ENCODE data around the gene SYN1.

SYN1 gene

GRCh38 chrX:47571215-47571614 lies 48.4 kb downstream of the SYN1 start:
- H3K9me3 ChIP-seq (ENCODE audit: control insufficient read depth, low read length) = peaks cover 2% of the 10 kb centered on the region
- no peak overlapping the region for H2AFZ ChIP-seq (ENCODE audit: low read depth, low read length)
- no peaks in the 10 kb centered on the region for H3K27me3 ChIP-seq (ENCODE audit: control insufficient read depth in 1 of 2, insufficient read depth in 1 of 2, low read length in 2 of 2)
- H3K79me1 ChIP-seq (replicated peaks; ENCODE audit: low read length, poor library complexity, severe bottlenecking) = peaks cover 17% of the 10 kb centered on the region
- H4K8ac ChIP-seq (ENCODE audit: low read length) = no peak overlapping the region
- H3K14ac ChIP-seq (ENCODE audit: low read length in 2 of 2) = no peak overlapping the region
- no peak overlapping the region for H2BK12ac ChIP-seq (ENCODE audit: low read length in 2 of 2)
- H3K27ac ChIP-seq (ENCODE audit: low read length, poor library complexity, severe bottlenecking) = no peak overlapping the region
- peaks cover 13% of the 10 kb centered on the region for H3K4me1 ChIP-seq (ENCODE audit: control insufficient read depth, insufficient read depth, low read depth, low read length)
- no peak overlapping the region for H2AK5ac ChIP-seq (ENCODE audit: low read length, severe bottlenecking)
- H2BK5ac ChIP-seq (ENCODE audit: low read depth, low read length, poor library complexity, severe bottlenecking) = no peak overlapping the region
- no peak for DNase-seq
- WGBS = 97% methylated on average over 10 of the region's 11 CpGs
- H3K9ac ChIP-seq (ENCODE audit: low read length) = no peak overlapping the region
- H3K23ac ChIP-seq (ENCODE audit: low read length in 2 of 2) = no peak overlapping the region
- H3K18ac ChIP-seq (ENCODE audit: low read depth in 1 of 2, low read length in 2 of 2) = no peak overlapping the region
- H2BK120ac ChIP-seq (ENCODE audit: low read depth, low read length) = no peak overlapping the region
- no peak overlapping the region for H2BK15ac ChIP-seq (ENCODE audit: low read depth, poor library complexity, severe bottlenecking)
- no peak overlapping the region for H4K91ac ChIP-seq (ENCODE audit: low read length)
- H3K36me3 ChIP-seq (ENCODE audit: control insufficient read depth in 1 of 2, insufficient read depth in 2 of 2, low read depth in 1 of 2, low read length in 2 of 2) = peaks cover 39 to 45% of the 10 kb centered on the region in 2 experiments
- H3K4ac ChIP-seq (ENCODE audit: low read depth in 1 of 2, low read length in 2 of 2) = no peak overlapping the region
- no peak overlapping the region for H3K4me2 ChIP-seq (ENCODE audit: low read length, poor library complexity, severe bottlenecking)
- no peak overlapping the region for H3K4me3 ChIP-seq (ENCODE audit: insufficient read depth in 1 of 2, low read depth in 1 of 2, low read length in 2 of 2)

- Histone ChIP-seq H4K91ac (ENCODE audit: low read length) (no peak overlapping the region), H4K8ac (ENCODE audit: low read length) (no peak overlapping the region), H3K27me3 (ENCODE audit: control insufficient read depth in 1 of 2, insufficient read depth in 1 of 2, low read length in 2 of 2) (no peaks in the 10 kb centered on the region), H3K9ac (ENCODE audit: low read length) (no peak overlapping the region), H3K27ac (ENCODE audit: low read length, poor library complexity, severe bottlenecking) (no peak overlapping the region), H3K18ac (ENCODE audit: low read depth in 1 of 2, low read length in 2 of 2) (no peak overlapping the region), H2AFZ (ENCODE audit: low read depth, low read length) (no peak overlapping the region), H2BK120ac (ENCODE audit: low read depth, low read length) (no peak overlapping the region), H3K4ac (ENCODE audit: low read depth in 1 of 2, low read length in 2 of 2) (no peak overlapping the region), H2BK5ac (ENCODE audit: low read depth, low read length, poor library complexity, severe bottlenecking) (no peak overlapping the region), H3K4me3 (ENCODE audit: insufficient read depth in 1 of 2, low read depth in 1 of 2, low read length in 2 of 2) (no peak overlapping the region), H3K36me3 (ENCODE audit: control insufficient read depth in 1 of 2, insufficient read depth in 2 of 2, low read depth in 1 of 2, low read length in 2 of 2) (peaks cover 39 to 45% of the 10 kb centered on the region in 2 experiments), H3K4me2 (ENCODE audit: low read length, poor library complexity, severe bottlenecking) (no peak overlapping the region), H3K9me3 (ENCODE audit: control insufficient read depth, low read length) (peaks cover 2% of the 10 kb centered on the region), H3K14ac (ENCODE audit: low read length in 2 of 2) (no peak overlapping the region), H2BK12ac (ENCODE audit: low read length in 2 of 2) (no peak overlapping the region), H3K79me1 (replicated peaks; ENCODE audit: low read length, poor library complexity, severe bottlenecking) (peaks cover 17% of the 10 kb centered on the region), H3K4me1 (ENCODE audit: control insufficient read depth, insufficient read depth, low read depth, low read length) (peaks cover 13% of the 10 kb centered on the region), H2AK5ac (ENCODE audit: low read length, severe bottlenecking) (no peak overlapping the region), H2BK15ac (ENCODE audit: low read depth, poor library complexity, severe bottlenecking) (no peak overlapping the region), H3K23ac (ENCODE audit: low read length in 2 of 2) (no peak overlapping the region)
- 97% methylated on average over 7 of the region's 8 CpGs for WGBS
- no peak for DNase-seq
Measured at GRCh38 chrX:47570794-47571193, 48.9 kb downstream of the SYN1 start.

GRCh38 chrX:47568656-47569295 lies 50.9 kb downstream of the SYN1 start:
- no peak overlapping the region for H2BK5ac ChIP-seq (ENCODE audit: low read depth, low read length, poor library complexity, severe bottlenecking)
- H2AFZ ChIP-seq (ENCODE audit: low read depth, low read length) = no peak overlapping the region

DNA sequence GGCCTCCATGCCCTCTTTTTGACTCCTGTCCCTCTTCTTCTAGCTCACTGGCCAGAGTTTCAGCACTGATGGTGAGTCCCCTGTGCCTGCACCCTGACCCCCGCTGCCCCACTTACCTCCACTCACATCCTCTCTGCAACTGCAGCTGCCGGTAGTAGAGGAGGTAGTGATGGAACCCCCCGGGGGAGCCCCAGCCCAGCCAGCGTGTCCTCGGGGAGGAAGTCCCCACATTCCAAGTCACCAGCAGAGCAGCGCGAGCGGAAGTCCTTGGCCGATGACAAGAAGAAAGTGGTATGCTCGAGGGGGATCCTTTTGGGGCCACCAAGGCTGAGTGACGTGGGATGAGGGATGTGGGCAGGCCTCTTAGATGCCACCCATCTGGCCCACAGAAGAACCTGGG lies 52.8 kb downstream of the SYN1 start:
- WGBS = 97% methylated on average over 11 of the region's 11 CpGs
- no peak overlapping the region for H3K23ac ChIP-seq (ENCODE audit: low read length in 2 of 2)
- H4K91ac ChIP-seq (ENCODE audit: low read length) = no peak overlapping the region

More at GRCh38 chrX:47568656-47569295, 50.9 kb downstream of the SYN1 start:
- no peak overlapping the region for H3K27ac ChIP-seq (ENCODE audit: low read length, poor library complexity, severe bottlenecking)
- peaks cover 22% of the 10 kb centered on the region for H3K79me1 ChIP-seq (replicated peaks; ENCODE audit: low read length, poor library complexity, severe bottlenecking)
- no peak overlapping the region for H3K14ac ChIP-seq (ENCODE audit: low read length in 2 of 2)
- H3K18ac ChIP-seq (ENCODE audit: low read depth in 1 of 2, low read length in 2 of 2) = no peak overlapping the region
- H2BK120ac ChIP-seq (ENCODE audit: low read depth, low read length) = no peak overlapping the region
- H4K8ac ChIP-seq (ENCODE audit: low read length) = no peak overlapping the region
- 95% methylated on average over 4 of the region's 13 CpGs for WGBS
- H2BK12ac ChIP-seq (ENCODE audit: low read length in 2 of 2) = no peak overlapping the region
- H2BK15ac ChIP-seq (ENCODE audit: low read depth, poor library complexity, severe bottlenecking) = no peak overlapping the region
- peaks cover 11% of the 10 kb centered on the region for H3K4me1 ChIP-seq (ENCODE audit: control insufficient read depth, insufficient read depth, low read depth, low read length)
- no peak overlapping the region for H2AK5ac ChIP-seq (ENCODE audit: low read length, severe bottlenecking)
- H3K4ac ChIP-seq (ENCODE audit: low read depth in 1 of 2, low read length in 2 of 2) = no peak overlapping the region
- no peak overlapping the region for H3K4me2 ChIP-seq (ENCODE audit: low read length, poor library complexity, severe bottlenecking)
- no peak for DNase-seq
- no peak overlapping the region for H4K91ac ChIP-seq (ENCODE audit: low read length)
- no peaks in the 10 kb centered on the region for H3K9me3 ChIP-seq (ENCODE audit: control insufficient read depth, low read length)
- no peak overlapping the region for H3K9ac ChIP-seq (ENCODE audit: low read length)
- H3K27me3 ChIP-seq (ENCODE audit: control insufficient read depth in 1 of 2, insufficient read depth in 1 of 2, low read length in 2 of 2) = peaks cover 0 to 3% of the 10 kb centered on the region in 2 experiments
- peaks cover 55 to 56% of the 10 kb centered on the region in 2 experiments for H3K36me3 ChIP-seq (ENCODE audit: control insufficient read depth in 1 of 2, insufficient read depth in 2 of 2, low read depth in 1 of 2, low read length in 2 of 2)
- H3K23ac ChIP-seq (ENCODE audit: low read length in 2 of 2) = no peak overlapping the region
- no peak overlapping the region for H3K4me3 ChIP-seq (ENCODE audit: insufficient read depth in 1 of 2, low read depth in 1 of 2, low read length in 2 of 2)

More for the DNA sequence above, 52.8 kb downstream of the SYN1 start:
- Histone ChIP-seq H3K4me1 (ENCODE audit: control insufficient read depth, insufficient read depth, low read depth, low read length) (peaks cover 9% of the 10 kb centered on the region), H3K27ac (ENCODE audit: low read length, poor library complexity, severe bottlenecking) (no peak overlapping the region), H2AK5ac (ENCODE audit: low read length, severe bottlenecking) (no peak overlapping the region), H2BK5ac (ENCODE audit: low read depth, low read length, poor library complexity, severe bottlenecking) (no peak overlapping the region), H3K9ac (ENCODE audit: low read length) (no peak overlapping the region), H3K79me1 (replicated peaks; ENCODE audit: low read length, poor library complexity, severe bottlenecking) (peaks cover 19% of the 10 kb centered on the region), H3K9me3 (ENCODE audit: control insufficient read depth, low read length) (no peaks in the 10 kb centered on the region), H3K27me3 (ENCODE audit: control insufficient read depth in 1 of 2, insufficient read depth in 1 of 2, low read length in 2 of 2) (peaks cover 0 to 3% of the 10 kb centered on the region in 2 experiments), H3K4me3 (ENCODE audit: insufficient read depth in 1 of 2, low read depth in 1 of 2, low read length in 2 of 2) (no peak overlapping the region), H3K4me2 (ENCODE audit: low read length, poor library complexity, severe bottlenecking) (no peak overlapping the region), H2BK12ac (ENCODE audit: low read length in 2 of 2) (no peak overlapping the region), H2AFZ (ENCODE audit: low read depth, low read length) (no peak overlapping the region), H3K4ac (ENCODE audit: low read depth in 1 of 2, low read length in 2 of 2) (no peak overlapping the region), H4K8ac (ENCODE audit: low read length) (no peak overlapping the region), H2BK15ac (ENCODE audit: low read depth, poor library complexity, severe bottlenecking) (no peak overlapping the region), H3K14ac (ENCODE audit: low read length in 2 of 2) (no peak overlapping the region), H3K36me3 (ENCODE audit: control insufficient read depth in 1 of 2, insufficient read depth in 2 of 2, low read depth in 1 of 2, low read length in 2 of 2) (peaks cover 59 to 63% of the 10 kb centered on the region in 2 experiments), H2BK120ac (ENCODE audit: low read depth, low read length) (no peak overlapping the region), H3K18ac (ENCODE audit: low read depth in 1 of 2, low read length in 2 of 2) (no peak overlapping the region)
- DNase-seq = no peak

Data from mesenchymal stem cell (in vitro differentiated cells and primary cell).